Fibroblast of lung (primary cell): ENCODE measurements around the gene KRT6C.

Experiments used
- CTCF ChIP-seq, 2 donors: IDR thresholded peaks in 1 of 2; conservative IDR thresholded peaks in 1 of 2; 1 replicate in 1 of 2; 2 replicates in 1 of 2; pipeline ENCODE4 v1.5.1; 2011 to 2012; ENCODE audit warnings: low read length in 2 of 2, control low read depth in 1 of 2, inconsistent platforms in 1 of 2, low read depth in 1 of 2, mild to moderate bottlenecking in 1 of 2
- EZH2 ChIP-seq: IDR thresholded peaks from 2 replicates; pipeline ENCODE4 v1.5.1; 2012; ENCODE audit warnings: low read length, control low read depth, mild to moderate bottlenecking; ENCODE audit errors: missing control alignments

DNA sequence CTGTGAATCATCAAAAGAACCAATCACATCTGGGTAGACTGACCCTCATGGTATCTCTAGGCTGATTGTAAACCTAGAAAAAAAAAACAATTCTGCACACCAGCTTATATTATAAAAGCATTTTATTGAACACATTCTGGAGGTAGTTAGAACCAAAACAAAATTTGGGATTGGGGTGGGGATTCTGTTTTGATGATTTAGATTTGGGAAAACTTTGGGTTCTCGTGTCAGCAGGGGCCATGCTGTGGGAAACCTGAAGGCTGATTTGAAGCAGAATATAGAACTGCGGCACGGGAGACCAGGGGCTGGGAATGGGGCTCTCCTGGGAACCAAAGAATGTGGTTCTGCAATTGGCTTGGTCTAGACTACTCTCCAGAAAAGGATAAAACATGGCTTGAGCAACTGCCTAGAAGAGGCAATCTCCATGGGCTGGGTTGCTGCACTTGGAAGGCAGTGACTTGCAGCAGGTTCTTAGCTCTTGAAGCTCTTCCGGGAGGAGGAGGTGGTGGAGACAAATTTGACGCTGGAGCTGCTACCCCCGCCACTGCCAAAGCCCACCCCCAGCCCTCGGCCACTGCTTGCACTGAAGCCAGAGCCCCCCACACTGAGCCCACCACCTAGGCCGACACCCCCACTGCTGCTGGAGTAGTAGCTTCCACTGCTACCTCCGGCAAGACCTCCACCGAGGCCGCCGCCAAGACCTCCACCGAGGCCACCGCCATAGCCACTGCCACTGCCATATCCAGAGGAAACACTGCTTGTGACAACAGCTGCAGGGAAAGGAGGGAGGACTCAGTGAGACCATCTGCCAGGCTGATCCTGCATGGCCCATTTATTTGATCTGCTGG is 41.1 kb upstream of the KRT6C start:
- TF ChIP-seq CTCF (conservative IDR thresholded peaks at IDR 0.05 in 1 of 2, IDR thresholded peaks at IDR 0.05 in 1 of 2; ENCODE audit: low read depth in 1 of 2, low read length in 2 of 2) (no peak), EZH2 (no peak)
